ENCODE results near the gene NPC2. TPM values are rescaled to one million over a fixed set of nuclear protein-coding genes. Genes with fewer than 3 reads are reported as not detected.
"Not testable (repeated sequence)": the region's sequence is repeated elsewhere in the genome, so short reads cannot be mapped to it uniquely, and the experiment has no call there.

The NPC2 gene
- total RNA-seq, 1 donor from 2014 or later = 215 TPM

DNA sequence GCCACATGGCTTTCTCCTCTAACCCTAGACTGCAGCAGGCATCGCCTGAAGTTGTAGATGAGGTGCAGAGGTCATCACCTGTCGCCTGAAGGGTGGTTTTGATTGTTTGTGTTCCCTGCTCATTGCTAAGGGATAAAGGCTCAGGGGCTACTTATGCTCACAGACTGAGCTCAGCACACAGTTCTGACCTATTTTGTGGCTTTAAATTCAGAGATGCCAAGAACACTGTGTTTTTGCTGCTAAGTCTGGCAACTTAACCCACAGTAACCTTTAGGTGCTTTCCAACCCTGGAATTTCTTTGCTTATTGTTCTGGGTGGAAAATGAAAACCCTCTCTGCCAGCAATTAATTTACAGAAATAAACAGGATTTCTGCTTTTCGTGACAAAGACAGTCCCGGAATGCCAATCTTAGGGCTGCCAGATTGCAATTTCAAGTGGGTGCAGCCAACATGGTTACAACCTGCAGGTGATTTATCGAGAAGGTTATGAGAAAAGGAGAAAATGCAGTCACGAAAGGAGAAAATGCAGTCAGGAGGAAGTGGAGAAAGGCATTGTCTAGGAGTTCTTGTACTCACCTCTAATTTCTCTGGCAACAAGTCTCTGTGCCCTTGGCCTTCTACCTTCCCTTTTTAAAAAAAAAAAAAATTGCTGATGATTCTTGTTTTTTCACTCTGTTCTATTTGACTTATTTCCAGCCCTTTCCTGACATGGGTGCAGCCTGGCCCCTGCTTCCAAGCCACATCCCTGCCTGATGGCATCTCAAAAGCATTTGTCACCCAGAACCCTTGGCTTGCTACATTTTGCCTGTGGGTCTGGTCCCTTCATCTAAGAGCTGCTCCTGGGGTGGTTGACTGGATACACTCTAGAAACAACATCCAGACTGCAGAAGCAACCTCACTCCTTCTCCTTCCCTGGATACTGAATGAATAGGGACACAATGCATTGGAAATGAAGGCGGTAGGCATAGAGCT is 23.3 kb downstream of the NPC2 start:
- no peak for DNase-seq (ENCODE audit: low spot score)

DNA sequence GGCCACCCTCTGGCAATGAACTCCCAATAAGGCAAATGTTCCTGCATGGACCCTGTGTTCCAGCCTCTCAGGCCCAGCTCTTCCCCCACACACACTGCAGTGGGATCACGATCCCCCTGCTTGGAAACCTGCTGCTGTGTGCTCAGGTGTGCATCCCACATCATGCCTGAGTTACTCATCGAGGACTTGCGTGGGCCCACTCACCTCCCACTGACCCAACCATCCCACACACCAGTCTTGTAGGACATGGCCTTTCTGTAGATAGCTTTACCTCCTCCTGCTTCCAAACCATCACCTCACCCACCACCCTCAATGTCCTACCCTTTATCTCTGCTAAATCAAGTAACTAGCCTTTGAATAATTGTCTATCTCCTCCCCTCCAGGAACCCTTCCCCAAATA is 24.6 kb downstream of the NPC2 start:
- no peak for DNase-seq (ENCODE audit: low spot score)

DNA sequence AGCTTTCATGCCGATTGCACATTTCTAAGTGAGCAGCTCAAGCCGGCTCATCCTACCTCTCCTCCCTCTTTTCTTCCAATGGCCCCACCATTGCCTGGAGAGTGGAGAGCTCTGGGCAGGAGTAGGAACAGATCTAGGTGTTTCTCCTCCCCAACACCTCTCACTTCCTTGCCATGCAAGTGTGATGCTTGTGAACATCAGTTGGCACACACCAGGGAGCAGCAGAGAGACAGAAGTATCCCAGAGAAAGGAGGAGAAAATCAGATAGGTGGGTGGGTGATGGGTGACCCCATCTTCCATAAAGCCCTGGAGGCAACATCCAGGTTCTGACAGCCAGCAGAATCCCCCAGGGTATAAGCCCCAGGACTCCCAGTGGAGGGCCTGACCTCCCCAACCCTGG is 27.8 kb downstream of the NPC2 start:
- no peak for DNase-seq (ENCODE audit: low spot score)

DNA sequence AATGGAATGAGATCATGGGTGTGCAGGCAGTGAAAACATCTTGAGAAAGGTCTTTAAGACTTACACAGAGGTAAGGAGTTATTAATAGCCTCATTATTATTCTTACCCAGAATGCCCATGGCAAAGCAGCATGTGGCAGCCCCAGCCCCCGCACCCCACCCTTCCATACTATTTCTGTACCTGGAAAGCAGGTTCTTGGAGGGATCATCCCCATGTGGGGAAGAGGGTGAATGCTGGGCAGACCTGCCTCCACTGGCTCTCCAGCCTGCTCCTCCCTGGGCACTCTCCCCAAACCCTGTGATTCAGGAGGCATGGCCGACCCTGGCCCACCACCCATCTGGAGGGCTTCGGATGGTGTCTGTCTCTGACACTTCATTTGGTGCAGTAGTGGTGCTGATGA is 28.3 kb downstream of the NPC2 start:
- no peak for DNase-seq (ENCODE audit: low spot score)

DNA sequence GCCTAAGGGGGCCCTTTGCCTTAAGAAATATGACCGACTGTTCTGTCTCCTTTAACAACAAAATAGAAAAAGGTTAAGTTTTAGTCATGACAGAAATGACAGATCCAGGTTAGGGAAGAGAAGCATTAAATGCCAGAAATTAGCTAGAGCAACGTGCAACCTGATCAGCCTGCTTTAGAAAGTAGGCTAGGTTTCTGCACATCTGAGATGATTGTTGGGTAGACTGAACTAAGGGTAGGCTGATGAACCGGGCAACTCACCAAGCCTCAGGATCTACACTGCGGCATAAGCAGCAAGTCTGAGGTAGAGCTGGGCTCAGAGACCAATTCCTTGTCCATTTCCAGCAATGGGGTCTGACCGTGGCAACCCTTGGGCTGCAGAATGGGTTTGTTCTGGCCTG is 29.4 kb downstream of the NPC2 start:
- no peak for DNase-seq (ENCODE audit: low spot score)

DNA sequence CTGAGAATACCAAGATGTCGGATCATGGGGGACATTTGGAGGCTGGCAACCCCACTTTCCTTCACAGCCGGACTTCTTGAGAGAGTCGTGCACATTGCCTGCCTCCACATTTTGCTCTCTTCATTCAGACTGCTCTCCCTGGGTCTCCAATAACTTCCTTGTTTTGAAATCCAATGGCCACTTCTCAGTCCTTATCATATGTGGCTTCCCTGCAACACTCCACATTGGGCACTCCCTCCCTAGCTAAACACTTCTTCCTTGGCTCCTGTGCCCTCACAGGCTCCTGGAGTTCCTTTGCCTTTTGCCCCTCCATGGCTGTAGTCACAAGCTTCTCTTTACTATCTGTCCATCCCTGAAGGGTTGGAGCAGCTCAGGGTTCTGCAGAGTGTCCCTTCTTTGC is 30.1 kb downstream of the NPC2 start:
- no peak for DNase-seq (ENCODE audit: low spot score)

DNA sequence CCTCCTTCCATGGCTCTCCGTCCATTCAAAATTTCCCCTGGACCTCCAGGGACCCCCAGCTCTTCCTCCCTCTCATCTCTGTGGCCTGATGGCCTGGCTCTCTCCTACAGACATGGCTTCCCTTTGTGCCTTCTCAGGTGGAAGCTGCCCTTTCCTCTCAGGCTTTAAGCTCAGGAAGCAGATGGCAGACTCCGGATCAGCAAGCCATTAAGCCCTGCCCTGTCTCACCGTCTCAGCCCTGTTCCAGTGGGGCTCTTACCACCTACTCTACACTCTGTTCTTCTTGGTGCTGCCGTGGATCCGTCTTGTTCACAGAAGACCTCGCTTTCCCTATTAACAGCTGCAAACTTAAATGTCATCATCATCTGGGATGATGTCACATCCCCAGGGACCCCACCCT is 33.1 kb downstream of the NPC2 start:
- DNase-seq (ENCODE audit: low spot score) = no peak

DNA sequence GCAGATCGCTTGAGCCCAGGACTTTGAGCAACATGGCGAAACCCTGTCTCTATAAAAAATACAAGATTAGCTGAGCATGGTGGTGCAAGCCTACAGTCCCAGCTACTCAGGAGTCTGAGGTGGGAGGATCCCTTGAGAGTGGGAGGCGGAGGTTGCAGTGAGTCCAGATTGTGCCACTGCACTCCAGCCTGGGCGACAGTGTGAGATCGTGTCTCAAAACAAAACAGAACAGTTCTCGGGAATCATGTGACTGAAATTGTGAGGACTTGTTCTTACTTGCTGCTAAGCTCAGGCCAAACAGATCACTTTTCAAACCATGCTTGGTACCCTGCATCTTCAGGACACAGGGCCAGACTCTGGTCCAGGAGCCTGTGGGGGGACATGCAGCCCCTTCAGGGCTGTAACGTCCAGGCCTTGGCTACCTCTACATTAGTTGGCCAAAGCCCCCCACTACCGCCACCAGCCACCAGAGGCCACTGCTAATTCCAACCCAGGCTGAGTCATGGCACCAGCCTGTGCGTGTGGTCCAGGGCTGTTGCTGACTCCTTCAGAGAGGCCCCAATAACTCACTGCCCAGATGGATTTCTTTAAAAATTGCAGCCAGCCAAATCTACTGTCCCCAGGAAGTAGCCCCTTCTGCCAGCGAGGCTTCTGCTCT is 33.7 kb downstream of the NPC2 start:
- DNase-seq (ENCODE audit: low spot score) = no peak

DNA sequence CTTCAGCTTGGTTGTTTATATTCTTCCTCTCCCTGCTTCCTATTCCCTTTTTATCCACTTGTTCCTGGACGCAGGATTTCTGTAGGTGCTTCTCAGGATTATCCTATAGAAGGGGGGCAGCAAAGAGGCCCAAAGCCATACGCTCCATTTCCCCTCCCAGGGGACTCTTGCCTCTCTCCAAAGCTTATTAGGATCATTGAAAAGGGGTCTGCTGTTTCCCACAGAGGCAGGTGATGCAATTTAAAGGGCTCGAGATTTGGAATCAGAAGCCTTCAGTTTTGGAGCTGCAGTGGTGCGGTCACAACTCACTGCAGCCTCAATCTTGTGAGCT is 35.6 kb downstream of the NPC2 start:
- DNase-seq (ENCODE audit: low spot score) = no peak

DNA sequence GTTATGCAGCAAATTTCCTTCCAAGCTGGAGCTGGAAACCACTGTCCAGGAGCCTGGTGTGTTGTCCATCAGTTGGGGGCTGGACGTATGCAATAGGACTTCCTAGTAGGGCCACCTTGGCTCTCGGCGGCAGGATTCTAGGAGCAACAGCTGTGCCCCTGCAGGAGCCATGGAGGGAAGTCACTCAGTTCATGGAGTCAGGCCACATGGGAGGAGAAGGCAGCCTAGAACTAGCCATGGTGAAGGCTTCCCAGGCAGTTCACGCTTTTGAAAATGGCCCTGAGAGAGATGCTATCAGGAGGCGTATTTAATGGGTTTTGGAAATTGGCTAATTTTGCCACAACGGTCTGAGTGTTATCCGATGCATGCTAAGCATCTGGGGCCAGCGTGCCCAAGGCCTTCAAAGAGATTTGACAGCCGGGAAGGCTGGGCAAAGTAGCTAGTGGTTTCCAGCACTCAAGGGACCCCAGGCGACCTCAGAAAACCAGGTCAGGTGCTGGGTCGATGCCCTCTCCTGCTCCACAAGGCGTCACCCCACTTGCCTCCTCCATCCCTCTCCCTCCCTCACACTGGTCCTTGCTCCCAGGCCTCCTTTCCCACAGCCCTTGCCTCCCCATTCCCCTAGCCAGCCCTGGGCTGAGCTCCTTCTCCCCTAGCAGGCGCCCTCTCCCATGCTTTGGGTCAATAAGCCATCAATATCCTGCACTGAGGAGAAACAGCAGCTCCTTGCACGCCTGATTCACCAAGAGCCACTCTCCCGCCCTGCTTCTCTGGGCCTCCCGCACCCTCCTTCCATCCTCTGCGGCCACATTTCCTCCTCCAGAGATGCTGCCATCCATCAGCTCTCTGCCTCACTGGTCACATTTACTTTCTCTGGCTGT is 36.2 kb downstream of the NPC2 start:
- no peak for DNase-seq (ENCODE audit: low spot score)

DNA sequence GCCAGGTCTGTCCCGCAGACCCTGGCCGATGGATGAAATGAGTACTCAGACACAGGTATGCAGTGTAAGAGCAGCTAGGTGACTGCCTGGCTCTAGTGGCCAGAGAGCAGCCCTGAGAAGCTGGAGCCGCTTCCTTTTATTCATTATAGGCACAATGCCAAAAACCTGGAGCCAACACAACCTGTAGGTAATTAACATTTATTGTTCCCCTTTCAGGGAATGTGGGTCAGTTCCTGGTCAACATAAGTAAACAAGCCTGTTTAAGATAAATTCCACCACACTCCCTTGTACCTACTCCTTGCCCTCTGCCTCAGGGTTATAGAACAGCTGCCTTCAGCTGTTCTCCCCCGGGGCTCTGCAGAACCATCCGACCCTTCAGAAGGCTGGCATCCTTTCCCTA is 38.7 kb downstream of the NPC2 start:
- DNase-seq (ENCODE audit: low spot score) = not testable (repeated sequence)

DNA sequence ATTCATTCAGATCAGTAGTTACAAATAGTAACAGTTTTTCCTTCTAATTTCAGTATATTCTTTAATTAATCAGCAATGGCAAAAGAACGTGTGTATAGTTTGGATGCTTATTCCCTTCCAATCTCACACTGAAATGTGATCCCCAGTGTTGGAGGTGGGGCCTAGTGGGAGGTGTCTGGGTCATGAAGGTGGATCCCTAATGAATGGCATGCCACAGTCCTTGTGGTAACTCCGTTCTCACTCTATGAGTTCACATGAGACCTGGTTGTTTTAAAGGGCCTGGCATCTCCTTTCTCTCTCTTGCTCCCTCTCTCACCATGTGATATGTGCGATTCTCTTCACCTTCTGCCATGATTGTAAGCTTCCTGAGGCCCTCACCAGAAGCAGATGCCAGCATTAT is 48.2 kb downstream of the NPC2 start:
- DNase-seq (ENCODE audit: low spot score) = no peak

DNA sequence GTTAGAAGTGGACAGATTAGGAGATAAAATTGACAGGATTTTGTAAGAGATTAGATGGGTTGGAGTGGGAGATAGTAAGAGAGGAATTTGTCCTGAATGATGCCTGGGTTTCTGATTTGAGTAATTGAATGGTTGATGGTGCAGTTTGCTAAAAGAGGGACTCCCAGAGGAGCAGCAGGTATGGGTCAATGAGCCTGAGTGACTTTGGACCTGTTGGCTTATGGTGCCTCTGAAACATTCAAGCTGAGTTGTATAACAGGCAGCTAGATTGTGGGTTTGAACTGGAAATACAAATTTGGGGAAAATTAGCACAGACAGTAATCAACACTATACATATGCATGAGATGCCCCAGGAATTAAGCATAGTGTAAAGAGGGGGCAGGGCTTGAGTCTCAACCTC is 50.3 kb downstream of the NPC2 start:
- DNase-seq (ENCODE audit: low spot score) = no peak

DNA sequence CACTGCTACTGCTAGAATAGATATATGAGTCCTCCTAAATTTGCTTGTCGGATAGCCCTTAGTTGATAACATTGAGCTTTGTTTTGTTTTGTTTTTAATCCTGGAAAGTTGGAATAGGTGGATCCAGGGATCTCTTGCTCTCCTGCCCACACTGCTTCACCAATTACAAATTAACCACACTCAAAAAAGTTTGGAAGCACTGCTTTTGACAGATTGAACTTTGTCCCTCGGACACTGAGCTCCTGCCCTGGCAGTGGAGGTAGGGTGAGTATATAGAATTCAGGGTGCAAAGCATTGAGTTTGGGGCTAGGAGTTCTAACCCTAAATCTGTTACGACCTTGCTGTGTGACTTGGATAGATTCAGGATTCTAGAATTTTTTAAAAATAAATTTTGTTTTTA is 52.0 kb downstream of the NPC2 start:
- no peak for DNase-seq (ENCODE audit: low spot score)

DNA sequence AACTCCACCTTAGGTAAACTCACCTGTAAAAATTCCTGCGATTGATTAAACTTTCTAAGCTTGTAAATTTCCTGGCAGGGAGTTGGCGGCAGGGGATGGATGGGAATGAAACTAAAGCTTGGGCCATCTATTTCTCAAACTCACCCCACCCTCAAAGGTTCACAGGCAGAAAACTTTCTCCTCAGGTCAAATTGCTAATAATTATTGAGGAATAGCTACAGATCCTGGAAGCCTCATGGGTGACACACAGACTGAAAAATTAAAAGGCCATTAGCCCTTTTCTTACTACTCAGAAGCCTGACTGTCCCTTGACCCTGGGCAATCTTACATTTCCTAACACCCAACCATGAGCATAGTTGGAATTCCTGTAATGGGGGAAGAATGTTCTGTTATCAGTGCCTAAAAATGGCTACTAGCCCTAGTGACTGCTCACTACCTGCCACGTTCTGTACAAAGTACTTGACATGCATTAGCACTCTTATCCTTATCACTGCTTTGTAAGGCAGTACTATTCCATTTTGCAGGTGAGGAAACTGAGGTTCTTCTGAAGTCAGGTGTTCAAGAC is 54.7 kb downstream of the NPC2 start:
- no peak for DNase-seq (ENCODE audit: low spot score)

DNA sequence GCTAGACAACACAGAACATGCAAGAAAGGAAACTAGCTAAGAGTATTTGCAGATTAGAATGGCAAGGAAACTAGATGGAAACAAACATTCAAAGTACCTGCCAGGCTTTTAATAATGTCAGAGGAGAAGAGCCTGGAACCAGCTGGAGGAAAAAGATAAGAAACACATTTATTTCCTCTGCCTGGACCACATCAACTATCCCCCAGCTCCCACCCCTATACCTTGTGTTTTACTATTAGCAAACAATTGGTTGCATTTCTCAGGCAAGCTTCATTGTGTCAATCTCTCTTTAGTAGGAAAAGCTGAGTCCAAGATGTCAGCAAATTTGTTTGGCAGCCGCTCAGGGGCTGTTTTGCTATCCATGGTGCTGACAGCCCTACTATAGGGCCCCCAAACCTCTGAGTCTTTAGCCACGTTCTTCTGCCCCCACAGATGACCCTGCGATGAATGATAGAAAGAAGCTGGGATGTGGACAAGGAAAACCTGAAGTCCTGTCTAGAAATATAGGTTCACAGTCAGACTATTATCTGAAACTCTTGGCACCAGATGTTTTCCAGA is 55.5 kb downstream of the NPC2 start:
- no peak for DNase-seq (ENCODE audit: low spot score)

DNA sequence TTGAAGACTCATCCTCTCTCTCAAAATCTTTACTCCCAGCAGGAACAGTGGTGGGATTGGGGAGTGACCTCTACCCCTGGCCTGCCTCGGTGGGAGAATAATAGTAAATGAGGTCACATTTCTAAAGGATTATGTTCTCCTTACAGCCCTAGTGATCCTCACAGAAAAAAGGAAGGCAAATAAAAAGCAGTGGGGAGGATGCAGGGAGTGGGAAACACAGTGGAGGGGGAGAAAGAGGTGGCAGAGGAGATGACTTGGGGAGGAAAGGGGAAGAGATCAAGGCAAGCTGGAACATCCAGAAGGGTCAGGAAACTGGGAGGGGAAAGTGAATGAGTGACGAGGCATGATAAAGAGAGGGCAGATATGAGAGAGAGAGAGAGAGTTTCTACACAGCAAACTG is 58.8 kb downstream of the NPC2 start:
- no peak for DNase-seq (ENCODE audit: low spot score)

DNA sequence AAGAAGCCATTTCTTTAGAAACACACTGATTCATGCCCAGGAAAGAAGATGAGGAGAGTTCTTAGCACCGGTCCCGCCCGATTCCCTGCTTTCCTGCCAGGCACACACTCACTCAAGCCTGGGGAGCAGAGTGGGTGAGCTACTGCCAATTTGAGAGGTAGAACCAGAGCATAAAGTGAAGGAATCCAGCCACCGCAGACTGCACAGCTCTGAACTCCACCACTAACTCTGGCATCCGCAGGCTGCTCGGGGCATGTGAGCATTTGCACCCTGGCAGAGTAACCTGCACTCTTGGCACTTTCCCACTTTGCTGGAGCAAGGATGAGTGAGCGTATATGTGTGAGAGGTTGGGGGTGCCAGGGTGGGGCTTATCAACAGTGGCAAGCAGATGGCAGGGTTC is 63.1 kb downstream of the NPC2 start:
- no peak for DNase-seq (ENCODE audit: low spot score)

Data from mucosa of gallbladder (tissue), 1 donor.